ENCODE data around the gene CLN6.
"Not testable (repeated sequence)": the region's sequence is repeated elsewhere in the genome, so short reads cannot be mapped to it uniquely, and the experiment has no call there.

Gene CLN6

GRCh38 chr15:68205558-68205944 lies 24.0 kb downstream of the CLN6 start:
- DNase-seq, result no peak

- no peak for DNase-seq
These were observed 24.6 kb downstream of the CLN6 start, which contains the start of gene CALML4 for GRCh38 chr15:68204776-68205557. Gene CALML4 (minus strand): TSS chr15:68205332. CDS start chr15:68205247, 85 bp downstream.

GRCh38 chr15:68204361-68204760 lies 25.2 kb downstream of the CLN6 start:
- DNase-seq, result no peak

DNA sequence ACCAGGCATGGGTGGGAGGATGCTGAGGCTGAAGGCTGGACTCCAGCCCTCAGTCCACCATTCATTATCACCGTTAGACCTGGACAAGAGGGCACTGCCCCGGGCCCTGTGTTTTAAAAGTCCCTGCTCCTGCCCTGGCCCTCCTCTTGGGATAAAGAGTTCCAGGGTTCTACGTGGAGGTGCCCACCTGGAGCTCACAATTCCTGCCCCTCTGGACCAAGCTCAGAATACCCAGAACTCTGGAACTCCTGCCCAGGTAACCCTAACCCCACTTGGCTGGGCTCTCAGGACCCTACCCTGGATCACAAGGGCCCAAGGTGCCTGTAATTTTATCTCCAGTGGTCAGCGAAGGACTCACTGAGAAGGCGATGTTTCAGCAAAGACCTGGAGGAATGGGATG lies 25.6 kb downstream of the CLN6 start:
- no peak for DNase-seq

DNA sequence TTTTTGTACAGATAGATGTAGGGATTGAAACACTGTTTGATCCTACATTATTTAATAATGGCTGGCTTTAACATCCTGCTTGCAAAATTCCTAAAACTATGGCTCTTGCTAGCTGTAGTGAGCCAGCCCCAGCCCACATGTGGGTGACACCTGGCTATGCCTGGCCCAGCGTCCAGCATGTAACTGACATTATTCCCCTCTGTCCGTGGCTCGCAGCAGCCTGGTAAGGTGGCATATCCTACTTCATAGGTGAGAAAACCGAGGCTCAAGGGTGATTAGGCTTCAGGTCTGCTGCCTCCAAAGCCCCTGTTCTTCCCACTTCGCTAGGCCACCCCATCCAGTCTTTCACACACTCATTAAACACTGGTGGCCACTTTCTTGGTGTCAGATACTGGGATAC lies 26.0 kb downstream of the CLN6 start:
- DNase-seq, result no peak

DNA sequence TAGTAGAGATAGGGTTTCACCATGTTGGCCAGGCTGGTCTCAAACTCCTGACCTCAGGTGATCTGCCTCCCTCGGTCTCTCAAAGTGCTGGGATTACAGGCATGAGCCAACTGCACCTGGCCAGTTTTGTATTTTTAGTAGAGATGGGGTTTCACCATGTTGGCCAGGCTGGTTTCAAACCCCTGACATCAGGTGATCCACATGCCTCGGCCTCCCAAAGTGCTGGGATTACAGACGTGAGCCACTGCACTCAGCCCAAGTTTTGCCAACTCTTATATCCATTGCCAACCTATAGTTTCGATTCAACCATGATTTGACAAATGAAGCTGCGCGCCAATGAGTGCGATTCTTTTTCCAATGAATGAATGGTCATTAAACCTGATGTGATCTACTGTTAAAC lies 26.5 kb downstream of the CLN6 start:
- not testable (repeated sequence) for DNase-seq

DNA sequence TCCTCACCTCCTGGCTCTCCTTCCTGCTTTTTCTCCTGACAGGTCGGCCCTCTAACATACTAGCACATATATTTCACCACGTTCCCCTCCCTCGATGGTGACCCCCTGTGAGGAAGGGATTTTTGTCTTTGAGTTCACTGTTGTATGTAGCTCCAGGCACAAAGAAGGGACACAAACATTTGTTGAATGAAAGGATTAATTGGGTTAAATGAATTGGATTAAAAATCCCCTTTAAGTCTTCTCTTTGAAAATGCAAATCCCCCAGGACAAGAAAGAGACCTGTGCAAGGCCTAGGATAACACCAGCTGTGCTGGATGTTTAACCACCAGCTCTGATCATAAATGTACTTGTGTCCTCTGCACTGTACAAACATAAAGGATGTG lies 27.7 kb downstream of the CLN6 start:
- DNase-seq, result no peak

- no peak for DNase-seq
These were observed 28.2 kb downstream of the CLN6 start for GRCh38 chr15:68201153-68201878.

DNA sequence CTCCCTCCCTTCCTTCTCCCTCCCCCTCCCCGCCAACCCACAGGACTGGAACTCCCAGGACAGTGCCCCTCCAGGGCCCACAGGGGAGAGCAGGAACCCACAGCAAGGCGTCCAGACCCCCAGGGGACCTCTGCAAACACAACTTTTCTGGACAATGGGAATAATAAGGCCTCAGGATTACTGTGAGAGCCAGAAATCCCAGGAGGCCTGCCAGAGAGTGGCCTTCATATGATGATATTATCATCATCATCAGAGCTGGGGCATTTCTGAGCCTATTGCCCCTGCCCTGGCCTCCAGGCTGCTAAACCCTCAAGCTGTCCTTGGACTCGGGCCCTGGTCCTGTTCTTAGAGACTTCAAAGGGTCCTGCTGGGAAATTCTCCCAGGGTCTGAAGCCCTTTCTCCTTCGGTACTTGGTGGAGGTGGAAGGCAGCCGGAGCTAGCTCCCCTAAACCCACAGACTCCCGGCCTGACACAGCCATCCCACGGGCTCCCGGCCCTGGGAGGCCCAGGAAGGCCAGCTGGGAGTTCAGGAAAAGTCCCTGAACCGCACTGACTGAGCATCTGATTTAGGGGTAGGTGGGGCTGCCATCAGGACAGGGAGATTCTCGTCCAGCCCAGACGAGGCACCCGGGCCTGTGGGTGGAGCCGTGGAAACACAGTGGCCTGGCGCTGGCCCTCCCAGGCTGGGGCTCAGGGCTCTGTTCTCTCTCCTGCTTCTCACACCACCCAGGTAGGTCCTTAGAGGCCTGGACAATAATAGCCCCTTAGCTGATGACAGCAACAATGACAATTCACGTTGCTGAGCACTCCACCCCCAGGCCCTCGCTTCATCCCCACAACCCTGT lies 29.3 kb downstream of the CLN6 start:
- DNase-seq, result no peak

GRCh38 chr15:68199340-68199739 lies 30.2 kb downstream of the CLN6 start:
- DNase-seq, result no peak

DNA sequence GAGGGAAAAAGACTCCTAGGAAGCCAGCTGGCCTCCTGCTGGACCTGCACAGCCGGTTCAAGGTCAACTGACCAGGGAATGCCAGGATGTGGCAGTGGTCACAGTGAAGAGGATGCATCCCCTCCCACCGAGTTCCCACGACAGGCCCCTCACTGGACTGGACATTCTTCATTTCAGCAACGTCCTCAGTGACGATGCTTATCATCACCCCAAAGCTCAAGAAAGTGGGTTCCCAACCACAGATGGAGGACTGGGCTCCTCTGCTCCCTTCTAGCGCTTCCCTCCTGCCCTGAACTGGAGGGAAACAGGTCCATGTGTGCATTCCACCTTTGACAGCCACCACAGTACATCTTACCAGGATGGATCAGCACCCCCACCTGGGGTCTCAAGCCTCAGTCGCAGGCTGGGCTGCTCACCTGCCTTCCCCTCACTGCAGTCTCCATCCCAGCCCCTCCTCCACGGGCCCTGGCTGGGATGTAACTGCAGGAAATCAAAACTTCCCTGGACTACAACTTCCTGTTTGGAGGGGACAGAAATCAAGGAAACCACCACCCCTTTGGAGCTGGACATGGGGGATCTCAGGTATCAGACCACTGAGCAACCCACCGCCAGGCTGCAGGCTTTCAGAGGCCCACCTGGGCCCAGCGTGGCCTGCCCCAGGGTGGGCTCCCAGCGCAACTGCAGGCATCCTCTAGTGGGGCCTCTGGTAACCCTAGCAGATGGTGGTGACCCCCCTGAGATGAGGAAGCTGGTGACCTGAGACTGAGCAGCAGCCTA lies 31.7 kb downstream of the CLN6 start:
- no peak for DNase-seq

DNA sequence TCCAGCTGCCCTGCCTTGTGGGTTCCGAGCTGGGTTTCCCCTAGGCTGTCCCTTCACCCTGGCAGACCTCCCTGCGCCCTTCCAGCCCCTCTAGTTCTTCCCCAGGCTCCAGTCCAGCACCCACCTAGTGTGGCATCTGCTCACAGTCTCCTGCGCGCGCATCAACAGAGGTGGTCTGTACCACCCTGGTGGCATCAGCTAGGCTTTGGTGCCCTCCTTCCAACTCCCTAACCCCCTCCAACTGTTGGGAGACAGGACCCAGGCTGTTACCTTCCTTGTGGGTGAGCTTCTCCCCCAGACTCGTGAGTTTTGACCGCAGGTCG lies 32.4 kb downstream of the CLN6 start:
- DNase-seq, result no peak

DNA sequence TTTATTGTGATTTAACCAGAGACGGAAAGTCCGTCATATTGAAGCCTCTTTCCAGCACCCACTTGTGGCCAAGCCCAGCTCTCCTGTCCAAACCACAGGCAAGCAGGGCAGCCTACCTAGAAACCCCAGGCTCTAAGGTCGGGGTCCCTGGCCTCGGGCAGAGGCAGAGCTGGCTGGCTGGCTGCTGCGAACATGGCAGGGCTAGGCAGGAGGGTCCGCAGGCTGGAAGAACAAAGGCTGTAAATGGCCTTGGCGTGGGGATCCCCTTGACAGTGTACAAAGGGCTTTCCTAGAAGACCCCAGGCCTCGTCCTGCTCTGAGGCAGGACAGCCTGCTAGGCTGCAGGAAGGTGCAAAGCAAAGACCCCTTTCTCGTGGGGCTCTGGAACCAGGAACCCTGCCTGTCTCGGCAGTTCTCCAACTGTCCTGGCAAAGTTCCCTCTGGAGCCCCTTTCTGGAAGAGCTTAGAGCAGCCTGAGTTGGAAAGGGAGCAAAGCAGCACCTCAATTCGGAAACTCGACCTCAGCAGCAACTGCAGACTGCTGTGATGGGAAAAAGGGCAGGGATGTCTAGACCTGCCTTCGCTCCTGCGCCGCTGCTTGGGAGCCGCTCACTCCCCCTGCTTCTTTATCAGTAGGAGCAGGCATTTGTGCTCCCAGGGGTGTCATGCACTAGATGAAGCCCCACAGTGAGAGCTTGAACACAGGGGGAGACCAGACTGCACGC lies 32.9 kb downstream of the CLN6 start:
- no peak for DNase-seq

DNA sequence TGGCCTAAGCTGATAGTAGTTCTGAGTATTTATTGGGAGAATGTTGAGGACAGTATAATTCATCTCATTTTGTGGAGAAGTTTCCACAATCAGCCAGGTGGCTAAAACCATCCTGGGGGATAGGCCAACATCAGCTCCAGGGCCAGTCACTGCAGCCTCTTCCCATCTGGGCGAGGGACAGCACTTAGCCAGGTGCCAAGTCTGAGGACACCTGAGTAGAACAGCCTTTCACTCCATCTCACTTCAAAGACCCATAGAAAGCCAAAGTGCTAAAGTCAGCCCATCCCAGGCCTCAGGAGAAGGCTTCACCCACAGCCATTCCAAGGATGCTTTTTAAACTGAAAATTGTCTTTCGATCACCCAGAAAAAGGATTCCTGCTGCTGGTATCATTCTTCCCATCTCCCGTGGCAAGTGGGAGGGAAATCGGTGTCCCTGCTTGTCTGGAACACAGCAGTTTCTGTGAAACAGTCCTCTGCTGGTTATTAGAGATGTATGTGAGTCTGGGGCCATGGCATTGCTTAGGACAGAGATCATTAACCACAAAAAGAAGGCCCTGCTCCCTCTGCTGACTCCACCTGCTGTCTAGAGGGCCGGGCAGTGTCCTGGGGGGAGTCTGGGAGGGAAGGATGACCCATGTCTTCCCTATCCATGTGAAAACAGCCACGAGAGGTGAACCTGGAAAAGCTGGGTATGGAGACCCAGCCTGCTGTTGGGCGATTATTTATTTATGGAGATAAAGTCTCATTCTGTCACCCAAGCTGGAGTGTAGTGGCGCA lies 34.0 kb downstream of the CLN6 start:
- DNase-seq, result no peak

- DNase-seq, result no peak
These were observed 36.6 kb downstream of the CLN6 start for GRCh38 chr15:68192804-68193486.

GRCh38 chr15:68192117-68192516 lies 37.4 kb downstream of the CLN6 start:
- DNase-seq, result no peak

GRCh38 chr15:68191555-68191954 lies 38.0 kb downstream of the CLN6 start:
- DNase-seq, result no peak

DNA sequence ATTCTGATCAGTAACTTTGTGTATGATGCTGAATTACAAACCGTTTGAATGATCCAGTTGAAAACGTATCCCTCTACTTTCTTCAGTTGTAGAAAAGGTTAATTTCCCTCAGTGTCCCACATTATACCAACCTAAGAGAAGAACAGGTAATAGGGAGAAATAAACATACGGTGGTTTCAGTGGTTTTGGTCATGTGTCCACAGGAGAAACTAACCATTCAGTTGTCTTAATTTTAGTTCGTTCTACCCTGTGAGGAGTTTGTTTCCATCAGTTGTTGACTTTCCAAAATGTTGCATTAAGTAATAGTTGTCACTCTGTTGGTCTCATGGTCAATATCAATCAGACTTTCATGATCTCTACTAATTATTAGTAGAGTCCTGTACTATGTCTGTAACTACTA lies 39.5 kb downstream of the CLN6 start:
- DNase-seq, result no peak

DNA sequence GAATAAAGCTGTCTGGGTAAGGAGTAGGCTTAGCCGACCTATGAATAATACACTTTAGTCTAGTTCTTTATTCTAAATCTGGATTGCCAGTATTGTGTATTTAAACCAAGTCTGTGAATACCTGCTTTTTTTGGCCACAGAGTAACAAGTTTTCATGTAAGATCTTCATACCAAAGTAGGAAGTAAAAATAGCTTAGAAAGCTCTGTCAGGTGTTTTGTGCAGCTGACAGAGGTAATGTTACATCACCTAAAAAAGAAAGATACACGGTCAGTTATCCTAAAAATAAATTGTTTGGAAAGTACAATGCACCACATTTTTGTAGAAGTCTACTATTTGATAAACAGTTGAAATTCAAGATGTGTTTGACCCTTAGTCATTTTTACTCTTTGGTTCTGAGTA lies 40.9 kb downstream of the CLN6 start:
- no peak for DNase-seq

GRCh38 chr15:68187559-68187958 lies 42.0 kb downstream of the CLN6 start:
- no peak for DNase-seq
